DOHH2 (cell line): Measurements from ENCODE around the gene SPIN2B.

ENCODE experiments used
- EZH2phosphoT487 ChIP-seq: fragments of 200-600 bp; sonication (generic); IDR thresholded peaks from 2 replicates; pipeline ENCODE4 v1.6.1; 2017; ENCODE audit warnings: borderline replicate concordance, mild to moderate bottlenecking, antibody characterized with exemption, low read length, moderate library complexity, mixed read lengths
- TF ChIP-seq, protein P1 (sequence below): fragments of 200-600 bp; sonication (generic); IDR thresholded peaks from one replicate; pipeline ENCODE4 v1.5.1; 2014; ENCODE audit warnings: antibody characterized with exemption, mild to moderate bottlenecking, low read depth, low read length; ENCODE audit not compliant: poor library complexity, severe bottlenecking

DNA sequence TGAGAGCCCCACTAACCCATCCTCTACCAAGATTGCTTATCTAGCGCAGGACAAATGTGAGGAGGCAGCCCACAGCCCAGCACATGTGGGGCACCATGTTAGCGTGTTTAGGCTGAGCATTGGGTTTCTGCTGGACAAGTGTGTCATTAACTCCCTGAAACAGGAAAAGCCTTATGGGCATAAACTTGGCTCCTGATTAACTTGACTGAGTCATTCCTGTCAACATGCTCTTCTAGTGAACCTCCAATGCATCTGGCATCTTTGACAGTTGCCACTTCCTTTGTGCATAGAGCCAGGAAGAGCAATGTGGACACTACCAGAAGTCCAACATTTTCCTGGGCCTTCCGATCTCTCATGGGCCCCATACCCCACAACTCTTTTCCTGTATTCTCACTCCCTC is 13.4 kb upstream of the SPIN2B start:
- TF ChIP-seq, protein P1, sequence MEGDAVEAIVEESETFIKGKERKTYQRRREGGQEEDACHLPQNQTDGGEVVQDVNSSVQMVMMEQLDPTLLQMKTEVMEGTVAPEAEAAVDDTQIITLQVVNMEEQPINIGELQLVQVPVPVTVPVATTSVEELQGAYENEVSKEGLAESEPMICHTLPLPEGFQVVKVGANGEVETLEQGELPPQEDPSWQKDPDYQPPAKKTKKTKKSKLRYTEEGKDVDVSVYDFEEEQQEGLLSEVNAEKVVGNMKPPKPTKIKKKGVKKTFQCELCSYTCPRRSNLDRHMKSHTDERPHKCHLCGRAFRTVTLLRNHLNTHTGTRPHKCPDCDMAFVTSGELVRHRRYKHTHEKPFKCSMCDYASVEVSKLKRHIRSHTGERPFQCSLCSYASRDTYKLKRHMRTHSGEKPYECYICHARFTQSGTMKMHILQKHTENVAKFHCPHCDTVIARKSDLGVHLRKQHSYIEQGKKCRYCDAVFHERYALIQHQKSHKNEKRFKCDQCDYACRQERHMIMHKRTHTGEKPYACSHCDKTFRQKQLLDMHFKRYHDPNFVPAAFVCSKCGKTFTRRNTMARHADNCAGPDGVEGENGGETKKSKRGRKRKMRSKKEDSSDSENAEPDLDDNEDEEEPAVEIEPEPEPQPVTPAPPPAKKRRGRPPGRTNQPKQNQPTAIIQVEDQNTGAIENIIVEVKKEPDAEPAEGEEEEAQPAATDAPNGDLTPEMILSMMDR, result no peak
- no peak for TF ChIP-seq EZH2phosphoT487
